ENCODE measurements around the gene MCRIP2. TPM values are rescaled to one million over a fixed set of nuclear protein-coding genes. Genes with fewer than 3 reads are reported as not detected.

Gene MCRIP2
- total RNA-seq, 1 donor from 2014 or later, result 20.9 TPM

DNA sequence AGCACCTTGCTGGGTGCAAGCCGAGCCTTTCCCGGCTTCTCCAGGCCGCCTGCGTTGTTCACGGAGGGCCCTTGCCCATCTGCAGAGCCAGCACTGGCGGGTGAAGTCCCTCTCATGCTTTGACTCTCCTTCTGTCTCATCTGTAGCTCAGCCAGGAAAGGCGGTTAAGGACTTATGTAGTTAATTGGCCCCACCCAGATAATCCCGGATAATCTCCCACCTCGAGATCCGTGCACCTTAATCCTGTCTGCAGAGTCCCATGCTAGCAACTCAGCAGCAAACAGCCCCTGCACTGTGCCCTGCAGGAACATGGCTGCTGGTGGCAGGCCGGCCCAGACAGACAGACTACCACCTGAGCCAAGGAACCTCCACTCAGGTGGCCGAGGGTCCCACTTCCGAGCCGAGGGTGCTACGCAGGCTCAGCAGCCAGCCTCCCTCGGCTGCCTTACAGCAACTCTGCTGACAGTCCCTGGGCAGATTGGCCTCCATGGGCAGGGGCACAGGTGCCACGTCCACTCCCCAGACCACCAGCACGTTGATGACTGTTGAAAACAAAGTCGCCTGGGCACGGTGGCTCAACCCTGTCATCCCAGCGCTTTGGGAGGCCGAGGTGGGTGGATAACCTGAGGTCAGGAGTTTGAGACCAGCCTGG, 34.8 kb upstream of the MCRIP2 start:
- peaks cover 11% of the 10 kb centered on the region for H3K36me3 Mint-ChIP-seq (ENCODE audit: low read depth, unreplicated experiment)
- H3K27ac Mint-ChIP-seq (ENCODE audit: unreplicated experiment), result no peak overlapping the region
- no peak for FAIRE-seq

DNA sequence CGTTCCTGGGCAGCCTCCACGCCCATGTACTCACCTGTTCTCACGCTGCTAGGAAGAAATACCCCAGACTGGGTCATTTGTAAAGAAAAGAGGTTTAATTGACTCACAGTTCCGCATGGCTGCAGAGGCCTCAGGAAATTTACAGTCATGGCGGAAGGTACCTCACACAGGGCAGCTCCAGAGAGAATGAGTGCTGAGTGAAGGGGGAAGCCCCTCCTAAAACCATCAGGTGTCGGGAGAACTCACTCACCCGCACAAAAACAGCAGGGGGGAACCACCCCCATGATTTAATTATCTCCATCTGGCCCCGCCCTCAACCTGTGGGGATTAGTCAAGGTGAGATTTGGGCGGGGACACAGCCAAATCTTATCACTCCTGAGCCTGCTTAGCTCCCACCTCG, 33.6 kb upstream of the MCRIP2 start:
- Mint-ChIP-seq H3K27me3 (ENCODE audit: low read depth, unreplicated experiment) (no peaks in the 10 kb centered on the region), H3K36me3 (ENCODE audit: low read depth, unreplicated experiment) (peaks cover 11% of the 10 kb centered on the region), H3K4me1 (ENCODE audit: low read depth, unreplicated experiment) (peaks cover 3% of the 10 kb centered on the region), H3K27ac (ENCODE audit: unreplicated experiment) (no peak overlapping the region), H3K4me3 (ENCODE audit: unreplicated experiment) (no peak overlapping the region), H3K9me3 (ENCODE audit: unreplicated experiment) (peaks cover 9% of the 10 kb centered on the region)
- H3K27me3 ChIP-seq (ENCODE audit: insufficient read depth, low read length), result no peaks in the 10 kb centered on the region
- no peak overlapping the region for H3K4me2 ChIP-seq (ENCODE audit: low read length)
- no peaks in the 10 kb centered on the region for H3K36me3 ChIP-seq (ENCODE audit: insufficient read depth, low read length)
- FAIRE-seq (no peak), DNase-seq (ENCODE audit: low read depth) (no peak)
- H4K20me1 ChIP-seq (ENCODE audit: insufficient read depth, low read length), result peaks cover 61% of the 10 kb centered on the region
- no peak overlapping the region for H3K4me3 ChIP-seq (ENCODE audit: insufficient read depth, low read depth, low read length)
- H2AFZ ChIP-seq (ENCODE audit: low read depth, low read length), result no peak overlapping the region
- TF ChIP-seq, protein P1, sequence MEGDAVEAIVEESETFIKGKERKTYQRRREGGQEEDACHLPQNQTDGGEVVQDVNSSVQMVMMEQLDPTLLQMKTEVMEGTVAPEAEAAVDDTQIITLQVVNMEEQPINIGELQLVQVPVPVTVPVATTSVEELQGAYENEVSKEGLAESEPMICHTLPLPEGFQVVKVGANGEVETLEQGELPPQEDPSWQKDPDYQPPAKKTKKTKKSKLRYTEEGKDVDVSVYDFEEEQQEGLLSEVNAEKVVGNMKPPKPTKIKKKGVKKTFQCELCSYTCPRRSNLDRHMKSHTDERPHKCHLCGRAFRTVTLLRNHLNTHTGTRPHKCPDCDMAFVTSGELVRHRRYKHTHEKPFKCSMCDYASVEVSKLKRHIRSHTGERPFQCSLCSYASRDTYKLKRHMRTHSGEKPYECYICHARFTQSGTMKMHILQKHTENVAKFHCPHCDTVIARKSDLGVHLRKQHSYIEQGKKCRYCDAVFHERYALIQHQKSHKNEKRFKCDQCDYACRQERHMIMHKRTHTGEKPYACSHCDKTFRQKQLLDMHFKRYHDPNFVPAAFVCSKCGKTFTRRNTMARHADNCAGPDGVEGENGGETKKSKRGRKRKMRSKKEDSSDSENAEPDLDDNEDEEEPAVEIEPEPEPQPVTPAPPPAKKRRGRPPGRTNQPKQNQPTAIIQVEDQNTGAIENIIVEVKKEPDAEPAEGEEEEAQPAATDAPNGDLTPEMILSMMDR (IDR thresholded peaks at IDR 0.05; ENCODE audit: insufficient read depth, low read depth, low read length), result no peak
- TF ChIP-seq EZH2 (IDR thresholded peaks at IDR 0.05; ENCODE audit: insufficient read depth, low read length), result no peak
- H3K27ac ChIP-seq (ENCODE audit: low read depth, low read length), result no peak overlapping the region
- H3K9me3 ChIP-seq (ENCODE audit: insufficient read depth, low read depth, low read length), result no peaks in the 10 kb centered on the region
- H3K79me2 ChIP-seq (ENCODE audit: insufficient read depth, low read length), result peaks cover 36% of the 10 kb centered on the region
- H3K4me1 ChIP-seq (ENCODE audit: insufficient read depth, low read length), result no peaks in the 10 kb centered on the region
- no peak overlapping the region for H3K9ac ChIP-seq (ENCODE audit: low read length)

More for the DNA sequence above, 34.8 kb upstream of the MCRIP2 start:
- H3K4me2 ChIP-seq (ENCODE audit: low read length), result no peak overlapping the region
- H3K9ac ChIP-seq (ENCODE audit: low read length), result no peak overlapping the region
- no peak overlapping the region for H3K4me3 Mint-ChIP-seq (ENCODE audit: unreplicated experiment)
- H3K79me2 ChIP-seq (ENCODE audit: insufficient read depth, low read length), result peaks cover 41% of the 10 kb centered on the region
- H3K4me1 Mint-ChIP-seq (ENCODE audit: low read depth, unreplicated experiment), result peaks cover 3% of the 10 kb centered on the region
- no peaks in the 10 kb centered on the region for H3K27me3 ChIP-seq (ENCODE audit: insufficient read depth, low read length)
- no peaks in the 10 kb centered on the region for H3K4me1 ChIP-seq (ENCODE audit: insufficient read depth, low read length)
- H4K20me1 ChIP-seq (ENCODE audit: insufficient read depth, low read length), result peaks cover 68% of the 10 kb centered on the region
- no peak for DNase-seq (ENCODE audit: low read depth)
- peaks cover 9% of the 10 kb centered on the region for H3K9me3 Mint-ChIP-seq (ENCODE audit: unreplicated experiment)
- TF ChIP-seq, protein P1 (IDR thresholded peaks at IDR 0.05; ENCODE audit: insufficient read depth, low read depth, low read length), result no peak
- TF ChIP-seq EZH2 (IDR thresholded peaks at IDR 0.05; ENCODE audit: insufficient read depth, low read length), result no peak
- H3K4me3 ChIP-seq (ENCODE audit: insufficient read depth, low read depth, low read length), result no peak overlapping the region
- no peak overlapping the region for H2AFZ ChIP-seq (ENCODE audit: low read depth, low read length)
- H3K27me3 Mint-ChIP-seq (ENCODE audit: low read depth, unreplicated experiment), result no peaks in the 10 kb centered on the region
- H3K27ac ChIP-seq (ENCODE audit: low read depth, low read length), result no peak overlapping the region
- no peaks in the 10 kb centered on the region for H3K36me3 ChIP-seq (ENCODE audit: insufficient read depth, low read length)
- no peaks in the 10 kb centered on the region for H3K9me3 ChIP-seq (ENCODE audit: insufficient read depth, low read depth, low read length)

DNA sequence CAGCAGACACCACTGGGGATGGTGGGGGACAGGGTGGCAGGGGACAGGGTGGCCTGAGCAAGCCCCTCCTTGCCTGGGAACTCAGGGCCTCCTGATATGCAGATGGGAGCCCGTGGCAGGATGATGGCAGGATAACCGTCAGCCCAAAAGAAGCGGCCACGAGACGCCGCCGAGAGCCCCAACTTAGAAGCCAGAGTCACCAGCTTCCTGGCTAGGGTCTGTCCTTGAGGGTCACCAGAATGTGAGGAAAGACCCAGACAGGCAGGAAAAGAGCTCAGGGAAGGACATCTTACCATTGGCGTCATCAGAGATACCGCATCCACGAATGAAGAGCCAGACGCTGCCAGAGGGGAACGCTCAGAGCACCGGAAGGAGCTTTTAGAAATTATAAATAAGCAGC, 32.3 kb upstream of the MCRIP2 start:
- no peak for DNase-seq (ENCODE audit: low read depth)
- Histone ChIP-seq H2AFZ (ENCODE audit: low read depth, low read length) (no peak overlapping the region), H3K4me1 (ENCODE audit: insufficient read depth, low read length) (no peaks in the 10 kb centered on the region), H3K79me2 (ENCODE audit: insufficient read depth, low read length) (peaks cover 36% of the 10 kb centered on the region), H3K27me3 (ENCODE audit: insufficient read depth, low read length) (no peaks in the 10 kb centered on the region), H4K20me1 (ENCODE audit: insufficient read depth, low read length) (peaks cover 57% of the 10 kb centered on the region), H3K9me3 (ENCODE audit: insufficient read depth, low read depth, low read length) (no peaks in the 10 kb centered on the region), H3K36me3 (ENCODE audit: insufficient read depth, low read length) (no peaks in the 10 kb centered on the region), H3K4me3 (ENCODE audit: insufficient read depth, low read depth, low read length) (no peak overlapping the region), H3K27ac (ENCODE audit: low read depth, low read length) (no peak overlapping the region), H3K4me2 (ENCODE audit: low read length) (no peak overlapping the region), H3K9ac (ENCODE audit: low read length) (no peak overlapping the region)
- Mint-ChIP-seq H3K27ac (ENCODE audit: unreplicated experiment) (no peak overlapping the region), H3K4me3 (ENCODE audit: unreplicated experiment) (no peak overlapping the region), H3K27me3 (ENCODE audit: low read depth, unreplicated experiment) (no peaks in the 10 kb centered on the region), H3K9me3 (ENCODE audit: unreplicated experiment) (peaks cover 9% of the 10 kb centered on the region), H3K36me3 (ENCODE audit: low read depth, unreplicated experiment) (peaks cover 18% of the 10 kb centered on the region), H3K4me1 (ENCODE audit: low read depth, unreplicated experiment) (peaks cover 3% of the 10 kb centered on the region)
- TF ChIP-seq, protein P1 (IDR thresholded peaks at IDR 0.05; ENCODE audit: insufficient read depth, low read depth, low read length), result no peak
- no peak for TF ChIP-seq EZH2 (IDR thresholded peaks at IDR 0.05; ENCODE audit: insufficient read depth, low read length)
- no peak for FAIRE-seq

Measured in astrocyte (in vitro differentiated cells and primary cell).